PFSK-1 (cell line): ENCODE results near the gene SNAPC1.

Experiments
- POLR2AphosphoS5 ChIP-seq: IDR thresholded peaks from 2 replicates; pipeline ENCODE4 v1.6.1; 2012; ENCODE audit warnings: low read depth, mild to moderate bottlenecking, control low read depth, low read length, moderate library complexity
- REST ChIP-seq, 2 experiments: IDR thresholded peaks; 2 replicates each; pipeline versions ENCODE4 v1.6.1 to v1.8.0; 2011 to 2012; ENCODE audit warnings: low read depth in 2 of 2, low read length in 2 of 2, control low read depth in 1 of 2, inconsistent platforms in 1 of 2, mild to moderate bottlenecking in 1 of 2, moderate library complexity in 1 of 2; ENCODE audit not compliant: insufficient read depth in 1 of 2
- SIN3A ChIP-seq: IDR thresholded peaks from 2 replicates; pipeline ENCODE4 v1.6.1; 2012; ENCODE audit warnings: mild to moderate bottlenecking, low read length, moderate library complexity, borderline replicate concordance; ENCODE audit not compliant: insufficient read depth
- TAF1 ChIP-seq: IDR thresholded peaks from 2 replicates; pipeline ENCODE4 v1.6.1; 2012; ENCODE audit warnings: low read length, control low read depth, borderline replicate concordance; ENCODE audit not compliant: insufficient read depth

GRCh38 chr14:61765225-61765943, 3.2 kb downstream of the SNAPC1 start:
- TF ChIP-seq REST (IDR thresholded peaks at IDR 0.05; ENCODE audit: insufficient read depth in 1 of 2, low read depth in 2 of 2, low read length in 2 of 2): no peak
- no peak for TF ChIP-seq SIN3A
- no peak for TF ChIP-seq POLR2AphosphoS5
- no peak for TF ChIP-seq TAF1
